HG02763 (cell line): ENCODE results near the gene SHANK3.

Experiments used
- ATAC-seq: cut with Tn5 transposase; IDR thresholded peaks from one replicate; pipeline ENCODE4 v1.9.1; 2021; ENCODE audit warnings: mild to moderate bottlenecking, moderate library complexity; ENCODE audit not compliant: unreplicated experiment

The SHANK3 gene

DNA sequence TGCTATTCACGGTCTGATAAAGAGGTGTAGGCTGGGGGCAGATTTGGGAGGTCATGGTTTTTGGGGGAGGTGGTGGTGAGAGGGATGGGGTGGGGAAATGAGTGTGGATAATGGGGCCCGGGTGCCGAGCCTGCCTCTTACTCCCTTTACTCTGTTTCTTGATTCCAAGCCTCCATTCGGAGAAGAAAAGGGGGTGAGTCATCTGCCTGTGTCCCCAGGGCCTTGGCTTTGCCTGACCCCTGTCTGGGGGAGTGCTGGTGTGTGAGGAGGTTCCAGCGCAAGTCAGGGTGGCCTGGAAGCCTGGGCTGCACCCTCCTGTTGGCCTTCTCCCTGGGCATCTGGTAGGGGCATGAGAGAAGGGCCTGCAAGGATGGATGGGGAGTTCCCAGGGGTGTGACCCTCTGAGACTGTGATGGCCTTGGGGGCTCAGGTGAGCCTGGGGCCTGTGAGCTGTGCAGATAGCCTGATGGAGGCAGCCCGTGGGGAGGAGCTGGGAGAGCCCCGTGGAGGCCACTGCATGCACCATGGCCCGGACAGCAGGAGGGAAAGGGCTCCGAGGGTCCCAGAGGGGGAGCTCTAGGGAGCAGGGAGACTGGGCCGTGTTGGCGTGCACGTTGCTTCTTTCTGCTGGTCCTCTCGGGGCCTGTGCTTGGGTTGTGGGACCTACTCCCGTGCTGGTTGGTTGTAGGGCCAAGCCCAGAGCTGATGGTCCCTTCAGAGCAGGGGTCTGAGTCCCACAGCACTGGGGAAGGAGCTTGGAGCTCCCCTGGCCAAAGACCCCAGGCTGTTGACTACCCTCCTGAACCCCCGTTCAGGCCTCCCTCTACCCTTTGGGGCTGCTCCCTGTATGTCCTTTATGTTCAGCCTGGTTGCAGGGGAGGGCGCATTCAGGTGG, 39.1 kb downstream of the SHANK3 start:
- no peak for ATAC-seq

DNA sequence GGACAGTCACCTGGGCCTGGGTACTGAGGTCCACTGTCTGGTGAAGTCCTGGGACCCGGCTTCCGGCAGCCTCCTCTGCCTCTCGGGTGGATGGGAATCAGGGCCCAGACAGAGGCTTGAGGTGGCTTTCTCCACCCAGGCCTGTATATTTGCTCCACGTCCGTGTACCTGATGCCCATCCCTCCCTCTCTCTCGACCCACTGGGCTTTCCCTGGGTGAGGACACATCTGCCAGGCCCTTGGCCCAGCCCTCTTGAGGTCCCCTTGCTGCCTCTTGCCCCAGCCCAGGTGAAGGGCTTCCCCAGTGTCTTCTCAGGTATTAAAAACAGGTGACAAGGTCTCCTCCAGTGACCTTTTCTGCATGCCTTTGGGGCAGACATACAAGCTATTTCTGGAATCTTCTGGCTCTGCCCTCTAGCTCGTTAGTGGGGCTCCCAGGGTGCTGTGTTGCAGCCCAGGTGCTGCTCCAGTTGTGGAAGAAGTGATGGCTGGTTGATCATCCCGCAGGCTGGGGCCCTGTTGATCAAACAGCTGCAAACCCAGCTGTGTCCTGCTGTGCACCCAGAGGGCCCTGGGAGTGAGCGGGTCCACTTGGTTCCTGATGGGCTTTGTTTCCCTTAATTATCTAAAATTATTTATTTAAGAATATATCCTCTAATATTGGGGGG, 39.9 kb downstream of the SHANK3 start:
- no peak for ATAC-seq

DNA sequence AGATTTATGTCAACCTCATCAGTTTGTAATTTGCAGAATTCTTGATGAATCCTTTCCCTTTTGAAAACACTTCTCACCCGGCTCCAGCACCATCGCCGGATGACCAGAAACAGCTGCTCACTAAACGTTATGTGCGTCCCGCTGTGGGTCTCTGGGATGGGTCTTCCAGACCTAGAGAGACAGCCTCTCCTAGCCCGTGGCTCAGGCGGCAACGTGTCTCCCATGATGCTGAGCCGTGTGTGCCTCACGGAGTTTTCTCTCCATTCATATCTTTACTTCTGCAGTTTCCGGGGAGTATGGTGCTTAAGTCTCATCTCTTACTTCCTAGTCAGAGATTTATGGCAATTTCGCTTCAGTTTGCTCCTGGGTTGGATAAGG, 40.4 kb downstream of the SHANK3 start:
- no peak for ATAC-seq

DNA sequence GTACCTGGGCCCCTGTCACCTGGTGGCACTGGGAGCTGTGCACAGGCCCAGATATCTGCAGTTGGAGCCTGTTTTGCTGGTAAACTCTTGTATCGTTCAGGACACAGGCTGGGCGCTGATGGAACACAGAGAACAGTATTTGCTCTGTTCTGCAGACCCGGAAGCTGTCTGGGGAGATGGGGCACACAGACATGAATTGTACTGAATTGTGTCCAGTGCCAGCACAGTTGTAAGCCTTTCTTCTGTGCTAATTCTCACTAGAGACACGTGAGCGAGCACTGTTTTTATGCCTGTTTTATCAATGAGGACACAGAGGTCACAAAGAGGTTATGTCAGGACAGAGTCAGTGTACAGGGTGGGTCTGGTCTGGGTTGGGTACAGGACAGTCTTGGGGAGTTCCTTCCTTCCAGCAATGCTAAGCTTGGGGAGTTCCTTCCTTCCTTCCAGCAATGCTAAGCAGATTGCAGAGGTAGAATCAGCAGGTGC, 41.0 kb downstream of the SHANK3 start:
- ATAC-seq = no peak

DNA sequence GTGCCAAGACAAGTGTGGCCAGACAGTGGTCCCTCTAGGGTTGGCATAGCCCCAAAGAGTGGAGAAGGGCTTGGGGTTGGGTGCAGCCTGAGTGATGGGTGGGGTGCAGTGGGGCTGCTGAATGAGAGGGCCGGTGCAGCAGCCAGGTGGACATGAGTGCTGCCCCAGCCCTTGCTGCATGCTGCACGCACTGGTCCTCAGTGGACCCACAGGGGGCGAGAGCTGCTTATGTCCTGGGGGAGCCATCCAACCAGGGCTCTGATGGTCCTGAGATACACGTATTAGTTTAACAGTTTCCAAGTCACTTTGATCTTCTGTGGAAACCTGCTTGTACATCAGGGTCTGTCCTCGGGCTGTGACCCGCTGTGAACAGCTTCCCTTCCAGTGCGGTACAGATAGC, 41.5 kb downstream of the SHANK3 start:
- ATAC-seq = no peak

DNA sequence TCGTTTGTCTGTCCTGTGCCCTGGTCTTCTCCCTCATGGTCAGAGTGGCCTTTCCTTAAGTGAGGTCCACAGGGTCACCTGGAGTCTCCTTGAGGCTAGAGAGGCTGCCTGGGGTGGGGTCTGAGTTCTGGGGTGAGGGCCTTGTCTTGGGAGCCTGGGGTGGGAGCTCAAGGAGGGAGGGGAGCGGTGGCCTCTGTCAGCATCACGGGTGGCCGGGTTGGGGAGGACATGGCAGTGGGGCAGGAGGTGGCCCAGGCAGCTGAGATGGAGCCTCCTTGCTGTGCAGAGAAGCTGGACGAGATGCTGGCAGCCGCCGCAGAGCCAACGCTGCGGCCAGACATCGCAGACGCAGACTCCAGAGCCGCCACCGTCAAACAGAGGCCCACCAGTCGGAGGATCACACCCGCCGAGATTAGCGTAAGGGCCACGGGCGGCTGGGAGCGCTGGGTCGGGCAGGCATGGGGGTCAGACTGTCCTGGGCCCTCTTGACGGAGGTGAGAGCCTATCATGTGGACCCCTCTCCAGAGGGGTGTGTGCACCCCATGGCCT, 42.1 kb downstream of the SHANK3 start:
- ATAC-seq = no peak

DNA sequence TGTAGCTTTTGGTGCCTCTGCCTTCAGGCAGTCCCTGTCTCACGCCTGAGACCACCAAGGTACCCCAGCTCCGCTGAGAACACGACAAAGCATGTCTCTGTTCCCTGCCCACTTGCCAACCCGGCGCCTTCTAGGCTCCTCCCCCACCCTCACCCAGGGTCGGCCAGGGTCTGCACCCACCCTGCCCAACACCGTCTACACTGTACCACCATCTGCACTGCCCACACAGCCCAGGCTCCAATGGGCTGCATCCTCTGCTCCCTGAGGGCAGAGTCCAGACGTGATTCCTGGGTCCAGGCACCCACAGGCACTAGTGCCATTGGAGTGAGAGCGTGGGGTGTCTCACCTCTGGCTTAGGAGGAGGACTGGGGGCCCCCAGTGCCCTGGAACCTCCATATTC, 42.6 kb downstream of the SHANK3 start:
- no peak for ATAC-seq

DNA sequence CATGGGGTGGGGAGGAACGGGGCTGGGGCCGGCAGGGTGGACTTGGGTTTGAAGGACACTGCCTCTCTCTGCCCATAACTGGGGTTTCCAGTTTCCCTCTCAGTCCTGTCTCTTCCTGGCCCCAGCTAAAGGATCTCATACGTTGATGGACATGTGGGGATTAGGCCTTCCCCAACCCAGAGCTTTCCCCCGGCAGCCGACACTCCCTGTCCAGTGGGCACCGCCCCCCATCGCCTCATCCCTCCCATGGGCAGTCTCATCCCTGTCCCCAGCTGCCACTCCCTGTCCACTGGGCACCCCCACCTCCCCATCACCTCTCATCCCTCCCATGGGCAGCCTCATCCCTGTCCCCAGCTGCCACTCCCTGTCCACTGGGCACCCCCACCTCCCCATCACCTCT, 43.2 kb downstream of the SHANK3 start:
- ATAC-seq = no peak

DNA sequence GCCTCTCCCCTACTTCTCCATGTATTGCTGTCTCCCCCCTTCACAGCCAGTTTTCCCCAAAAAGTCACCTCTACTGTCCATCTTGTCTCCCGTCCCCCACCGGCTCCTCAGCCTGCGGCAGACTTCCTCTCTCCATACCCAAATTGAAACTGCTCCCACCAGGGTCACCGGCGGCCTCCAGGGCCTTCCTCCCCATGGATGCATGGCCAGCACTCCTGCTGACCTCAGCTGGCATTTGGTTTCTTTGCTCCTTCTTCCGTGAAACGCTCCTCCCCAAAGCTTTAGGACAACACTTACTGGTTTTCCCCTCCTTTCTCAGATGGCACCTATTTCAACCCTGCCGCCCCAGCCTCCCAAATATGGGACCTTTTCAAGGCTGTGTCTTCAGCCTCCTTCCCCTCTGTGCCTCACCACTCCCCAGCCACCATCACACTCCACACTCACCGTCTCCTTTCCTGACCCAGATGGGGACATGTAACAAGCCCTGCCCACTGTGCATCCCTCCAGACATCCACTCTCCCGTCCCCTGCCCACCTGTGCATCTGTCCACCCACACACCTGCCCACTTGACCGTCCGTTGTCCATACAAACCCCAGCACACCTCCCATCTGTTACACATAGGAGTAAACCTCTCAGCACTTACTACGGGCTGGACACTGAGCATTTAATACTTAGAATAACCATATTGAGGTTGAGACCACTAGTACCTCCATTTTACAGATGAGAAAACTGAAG, 43.8 kb downstream of the SHANK3 start:
- no peak for ATAC-seq

DNA sequence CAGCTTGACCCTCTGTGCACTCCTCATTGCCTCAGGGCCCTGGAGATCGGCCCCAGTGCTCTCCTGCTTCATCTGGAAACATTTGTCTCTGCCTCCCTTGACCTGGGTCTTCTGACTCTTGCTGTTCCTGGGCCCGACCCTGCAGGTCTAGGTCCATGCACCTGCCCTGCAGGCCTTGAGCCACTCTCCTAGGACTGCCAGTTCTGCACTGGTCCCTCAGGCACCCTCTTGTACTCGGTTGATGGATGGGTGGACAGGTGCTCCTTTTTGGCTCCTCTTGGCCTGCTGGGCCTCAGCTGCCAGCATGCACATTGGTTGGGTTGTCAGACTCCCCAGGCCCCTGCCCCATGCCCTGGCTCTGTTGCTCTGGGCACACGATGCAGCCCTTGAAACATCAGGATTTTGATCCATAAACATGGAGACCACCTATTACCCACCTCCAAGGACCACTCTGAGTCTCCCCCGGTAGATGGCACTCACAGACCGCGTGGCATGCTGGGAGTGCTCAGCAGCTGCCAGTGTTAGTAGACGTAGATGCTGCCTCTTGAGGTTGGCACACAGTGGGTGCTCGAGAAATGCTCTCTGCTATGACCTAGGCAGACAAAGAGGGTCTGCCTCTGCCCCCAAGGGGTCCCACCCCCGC, 45.2 kb downstream of the SHANK3 start:
- ATAC-seq = no peak

DNA sequence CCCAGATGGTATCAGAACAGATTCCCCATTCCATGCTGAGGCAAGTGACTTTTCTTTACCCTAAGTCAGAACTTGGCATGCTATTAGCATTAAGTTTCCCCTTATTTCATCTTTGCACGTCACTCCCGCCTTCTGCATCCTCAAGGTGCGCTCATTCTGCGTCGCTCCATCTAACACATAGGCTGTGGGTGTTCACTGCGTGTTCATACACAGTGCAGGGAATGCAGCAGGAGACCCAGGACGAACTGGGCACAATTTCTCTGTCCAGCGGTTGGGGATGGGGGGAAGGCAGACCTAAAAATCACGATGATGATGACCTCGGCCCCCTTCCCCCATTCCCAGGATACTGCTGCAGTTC, 45.7 kb downstream of the SHANK3 start:
- no peak for ATAC-seq

DNA sequence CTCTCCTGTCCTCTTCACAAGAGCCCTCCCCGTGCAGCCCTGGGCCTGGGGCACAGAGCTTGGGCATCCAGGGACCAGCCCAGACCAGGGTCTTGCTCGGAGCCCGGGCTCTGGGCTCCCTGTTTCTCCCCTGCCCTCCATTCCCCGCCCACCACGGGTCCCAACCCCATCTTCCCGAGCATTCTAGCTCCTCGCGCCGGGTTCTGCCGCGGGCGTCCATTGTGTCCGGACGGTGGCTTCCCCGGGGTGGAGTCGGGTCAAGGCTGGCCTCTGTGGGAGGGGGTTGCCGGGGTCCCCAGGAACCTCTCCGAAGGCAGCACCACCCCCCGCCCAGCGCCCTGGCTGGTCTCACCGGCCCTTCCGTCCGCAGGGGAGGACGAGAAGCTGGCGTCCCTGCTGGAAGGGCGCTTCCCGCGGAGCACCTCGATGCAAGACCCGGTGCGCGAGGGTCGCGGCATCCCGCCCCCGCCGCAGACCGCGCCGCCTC, 47.2 kb downstream of the SHANK3 start:
- no peak for ATAC-seq

DNA sequence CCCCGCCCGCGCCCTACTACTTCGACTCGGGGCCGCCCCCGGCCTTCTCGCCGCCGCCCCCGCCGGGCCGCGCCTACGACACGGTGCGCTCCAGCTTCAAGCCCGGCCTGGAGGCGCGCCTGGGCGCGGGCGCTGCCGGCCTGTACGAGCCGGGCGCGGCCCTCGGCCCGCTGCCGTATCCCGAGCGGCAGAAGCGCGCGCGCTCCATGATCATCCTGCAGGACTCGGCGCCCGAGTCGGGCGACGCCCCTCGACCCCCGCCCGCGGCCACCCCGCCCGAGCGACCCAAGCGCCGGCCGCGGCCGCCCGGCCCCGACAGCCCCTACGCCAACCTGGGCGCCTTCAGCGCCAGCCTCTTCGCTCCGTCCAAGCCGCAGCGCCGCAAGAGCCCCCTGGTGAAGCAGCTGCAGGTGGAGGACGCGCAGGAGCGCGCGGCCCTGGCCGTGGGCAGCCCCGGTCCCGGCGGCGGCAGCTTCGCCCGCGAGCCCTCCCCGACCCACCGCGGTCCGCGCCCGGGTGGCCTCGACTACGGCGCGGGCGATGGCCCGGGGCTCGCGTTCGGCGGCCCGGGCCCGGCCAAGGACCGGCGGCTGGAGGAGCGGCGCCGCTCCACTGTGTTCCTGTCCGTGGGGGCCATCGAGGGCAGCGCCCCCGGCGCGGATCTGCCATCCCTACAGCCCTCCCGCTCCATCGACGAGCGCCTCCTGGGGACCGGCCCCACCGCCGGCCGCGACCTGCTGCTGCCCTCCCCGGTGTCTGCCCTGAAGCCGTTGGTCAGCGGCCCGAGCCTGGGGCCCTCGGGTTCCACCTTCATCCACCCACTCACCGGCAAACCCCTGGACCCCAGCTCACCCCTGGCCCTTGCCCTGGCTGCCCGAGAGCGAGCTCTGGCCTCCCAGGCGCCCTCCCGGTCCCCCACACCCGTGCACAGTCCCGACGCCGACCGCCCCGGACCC, 48.0 kb downstream of the SHANK3 start:
- ATAC-seq = no peak

DNA sequence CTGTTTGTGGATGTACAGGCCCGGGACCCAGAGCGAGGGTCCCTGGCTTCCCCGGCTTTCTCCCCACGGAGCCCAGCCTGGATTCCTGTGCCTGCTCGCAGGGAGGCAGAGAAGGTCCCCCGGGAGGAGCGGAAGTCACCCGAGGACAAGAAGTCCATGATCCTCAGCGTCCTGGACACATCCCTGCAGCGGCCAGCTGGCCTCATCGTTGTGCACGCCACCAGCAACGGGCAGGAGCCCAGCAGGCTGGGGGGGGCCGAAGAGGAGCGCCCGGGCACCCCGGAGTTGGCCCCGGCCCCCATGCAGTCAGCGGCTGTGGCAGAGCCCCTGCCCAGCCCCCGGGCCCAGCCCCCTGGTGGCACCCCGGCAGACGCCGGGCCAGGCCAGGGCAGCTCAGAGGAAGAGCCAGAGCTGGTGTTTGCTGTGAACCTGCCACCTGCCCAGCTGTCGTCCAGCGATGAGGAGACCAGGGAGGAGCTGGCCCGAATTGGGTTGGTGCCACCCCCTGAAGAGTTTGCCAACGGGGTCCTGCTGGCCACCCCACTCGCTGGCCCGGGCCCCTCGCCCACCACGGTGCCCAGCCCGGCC, 48.7 kb downstream of the SHANK3 start:
- no peak for ATAC-seq

DNA sequence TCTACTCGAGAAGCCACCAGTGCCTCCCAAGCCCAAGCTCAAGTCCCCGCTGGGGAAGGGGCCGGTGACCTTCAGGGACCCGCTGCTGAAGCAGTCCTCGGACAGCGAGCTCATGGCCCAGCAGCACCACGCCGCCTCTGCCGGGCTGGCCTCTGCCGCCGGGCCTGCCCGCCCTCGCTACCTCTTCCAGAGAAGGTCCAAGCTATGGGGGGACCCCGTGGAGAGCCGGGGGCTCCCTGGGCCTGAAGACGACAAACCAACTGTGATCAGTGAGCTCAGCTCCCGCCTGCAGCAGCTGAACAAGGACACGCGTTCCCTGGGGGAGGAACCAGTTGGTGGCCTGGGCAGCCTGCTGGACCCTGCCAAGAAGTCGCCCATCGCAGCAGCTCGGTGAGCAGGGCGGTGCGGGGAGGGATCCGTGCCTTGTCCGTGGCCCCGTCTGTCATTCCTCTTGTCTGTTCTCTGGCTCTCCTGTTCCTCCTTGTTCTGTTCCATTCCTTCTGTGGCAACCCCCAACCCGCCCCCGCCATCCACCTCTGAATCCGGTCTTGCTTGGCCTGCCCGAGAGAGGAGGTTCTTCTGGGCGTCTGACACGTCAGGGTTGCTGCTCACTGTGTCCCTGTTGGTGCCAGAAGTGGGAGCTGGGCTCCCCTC, 49.6 kb downstream of the SHANK3 start:
- no peak for ATAC-seq
